ENCODE results near the gene TOMM70.

DNA sequence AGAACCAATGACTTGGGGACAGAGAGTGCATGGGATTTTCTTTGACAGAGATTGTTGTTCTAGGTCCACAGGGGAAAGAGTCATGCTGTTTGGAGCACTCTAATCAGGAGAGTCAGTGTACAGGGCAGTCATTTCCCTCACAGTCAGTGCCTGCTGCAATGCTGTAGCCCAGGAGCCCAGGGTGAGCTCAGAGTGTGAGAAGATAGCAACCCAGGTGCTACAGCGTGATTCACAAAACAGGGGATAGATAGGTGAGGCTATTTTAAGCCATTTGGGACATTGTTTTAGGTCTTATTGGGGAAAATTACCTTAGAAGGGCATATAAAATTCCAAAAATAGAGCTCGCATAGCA lies 37.7 kb upstream of the TOMM70 start:
- TF ChIP-seq, protein P1, sequence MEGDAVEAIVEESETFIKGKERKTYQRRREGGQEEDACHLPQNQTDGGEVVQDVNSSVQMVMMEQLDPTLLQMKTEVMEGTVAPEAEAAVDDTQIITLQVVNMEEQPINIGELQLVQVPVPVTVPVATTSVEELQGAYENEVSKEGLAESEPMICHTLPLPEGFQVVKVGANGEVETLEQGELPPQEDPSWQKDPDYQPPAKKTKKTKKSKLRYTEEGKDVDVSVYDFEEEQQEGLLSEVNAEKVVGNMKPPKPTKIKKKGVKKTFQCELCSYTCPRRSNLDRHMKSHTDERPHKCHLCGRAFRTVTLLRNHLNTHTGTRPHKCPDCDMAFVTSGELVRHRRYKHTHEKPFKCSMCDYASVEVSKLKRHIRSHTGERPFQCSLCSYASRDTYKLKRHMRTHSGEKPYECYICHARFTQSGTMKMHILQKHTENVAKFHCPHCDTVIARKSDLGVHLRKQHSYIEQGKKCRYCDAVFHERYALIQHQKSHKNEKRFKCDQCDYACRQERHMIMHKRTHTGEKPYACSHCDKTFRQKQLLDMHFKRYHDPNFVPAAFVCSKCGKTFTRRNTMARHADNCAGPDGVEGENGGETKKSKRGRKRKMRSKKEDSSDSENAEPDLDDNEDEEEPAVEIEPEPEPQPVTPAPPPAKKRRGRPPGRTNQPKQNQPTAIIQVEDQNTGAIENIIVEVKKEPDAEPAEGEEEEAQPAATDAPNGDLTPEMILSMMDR (IDR thresholded peaks at IDR 0.05; ENCODE audit: low read length) = no peak
- TF ChIP-seq EZH2 (optimal IDR thresholded peaks at IDR 0.05; ENCODE audit: low read depth, low read length) = no peak
- TF ChIP-seq EZH2phosphoT487 (IDR thresholded peaks at IDR 0.05; ENCODE audit: low read length) = no peak
